ENCODE measurements around the gene SMG9. TPM values are rescaled to one million over a fixed set of nuclear protein-coding genes. Genes with fewer than 3 reads are reported as not detected.

SMG9 gene
- total and polyA plus RNA-seq, 5 experiments from 2014 or later = 3.4 to 51.9 (median 8.3) TPM

DNA sequence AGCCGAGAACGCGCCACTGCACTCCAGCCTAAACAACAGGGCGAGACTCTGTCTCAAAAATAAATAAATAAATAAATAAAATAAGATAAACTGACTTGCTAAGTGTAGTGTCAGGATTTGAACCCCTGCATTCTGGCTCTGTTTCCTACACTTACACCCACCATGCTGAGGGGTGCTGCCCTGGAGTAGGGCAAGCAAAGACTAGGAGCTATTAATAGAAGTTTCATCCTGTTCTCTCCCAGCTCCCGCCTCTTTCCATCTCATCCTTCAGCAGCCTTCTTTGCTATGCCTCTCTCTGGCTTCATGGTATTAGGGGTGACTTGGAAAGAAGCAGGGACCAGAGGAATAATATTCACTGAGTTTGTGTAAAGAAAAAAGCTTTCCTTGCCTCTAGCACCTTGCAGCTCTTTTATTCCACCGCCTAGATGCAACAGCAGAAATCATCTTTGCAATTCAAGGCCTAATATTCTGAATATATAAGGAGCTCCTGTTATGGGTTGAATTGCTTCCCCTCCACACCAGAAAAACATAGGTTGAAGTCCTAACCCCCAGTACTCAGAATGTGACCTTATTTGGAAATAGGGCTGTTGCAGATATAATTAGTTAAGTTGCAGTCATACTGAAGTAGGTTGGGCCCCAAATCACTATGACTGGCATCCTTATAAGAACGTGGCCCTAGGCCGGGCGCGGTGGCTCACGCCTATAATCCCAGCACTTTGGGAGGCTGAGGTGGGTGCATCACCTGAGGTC is 76.1 kb downstream of the SMG9 start:
- Mint-ChIP-seq H3K27me3 (peaks cover 0 to 3% (median 0%) of the 10 kb centered on the region in 5 donors), H3K4me3 (no peak overlapping the region), H3K9me3 (no peaks in the 10 kb centered on the region), H3K27ac (no peak overlapping the region), H3K4me1 (peaks cover 0 to 6% (median 3%) of the 10 kb centered on the region in 4 donors), H3K36me3 (no peaks in the 10 kb centered on the region)
- ATAC-seq = no peak
- POLR2A ChIA-PET = no interaction called here
- no peak for DNase-seq

Other genes starting within 250 kb of the SMG9 start
- gene ETHE1, start 227.8 kb downstream of the SMG9 start, total RNA-seq = 10 to 100 TPM; 23.9 to 24.8 TPM
- 10 to 100 TPM; 62.0 to 78.7 (median 64.5) TPM for gene ETHE1, start 227.8 kb downstream of the SMG9 start, polyA plus RNA-seq
- 1 to 10 TPM; 5.1 to 5.3 TPM for gene ZNF575, start 221.8 kb downstream of the SMG9 start, total RNA-seq
- 1 to 10 TPM; 1.7 to 4.1 (median 3.0) TPM for gene ZNF575, start 221.8 kb downstream of the SMG9 start, polyA plus RNA-seq
- gene XRCC1, start 179.4 kb downstream of the SMG9 start, total RNA-seq = 10 to 100 TPM; 38.2 to 39.0 TPM
- 10 to 100 TPM; 16.8 to 34.6 (median 33.7) TPM for gene XRCC1, start 179.4 kb downstream of the SMG9 start, polyA plus RNA-seq
- gene PINLYP, start 179.2 kb downstream of the SMG9 start, total RNA-seq = 1 to 10 TPM; 2.5 to 2.7 TPM
- 1 to 10 TPM in 2 of 3 donors, under 1 TPM in 1; 0.68 to 2.3 (median 1.7) TPM for gene PINLYP, start 179.2 kb downstream of the SMG9 start, polyA plus RNA-seq
- gene IRGQ, start 158.8 kb downstream of the SMG9 start, total RNA-seq = 10 to 100 TPM; 14.9 to 15.7 TPM
- 1 to 10 TPM in 1 of 3 donors, under 1 TPM in 2; 0.37 to 1.1 (median 0.82) TPM for gene IRGQ, start 158.8 kb downstream of the SMG9 start, polyA plus RNA-seq
- 10 to 100 TPM; 17.1 to 17.8 TPM for gene ZNF576, start 158.4 kb downstream of the SMG9 start, total RNA-seq
- 10 to 100 TPM in 1 of 3 donors, 1 to 10 TPM in 2; 6.2 to 10.4 (median 9.3) TPM for gene ZNF576, start 158.4 kb downstream of the SMG9 start, polyA plus RNA-seq
- 1 to 10 TPM; 1.4 TPM for gene SRRM5, start 142.9 kb downstream of the SMG9 start, total RNA-seq
- under 1 TPM in 2 of 3 donors, not detected in 1; 0.08 to 0.94 TPM for gene SRRM5, start 142.9 kb downstream of the SMG9 start, polyA plus RNA-seq
- 10 to 100 TPM; 31.2 to 31.6 TPM for gene ZNF428, start 135.3 kb downstream of the SMG9 start, total RNA-seq
- 10 to 100 TPM; 16.5 to 20.6 (median 18.3) TPM for gene ZNF428, start 135.3 kb downstream of the SMG9 start, polyA plus RNA-seq
- gene CADM4, start 115.1 kb downstream of the SMG9 start, total RNA-seq = under 1 TPM; 0.39 to 0.63 TPM
- not detected for gene CADM4, start 115.1 kb downstream of the SMG9 start, polyA plus RNA-seq
- gene PLAUR, start 84.8 kb downstream of the SMG9 start, total RNA-seq = 1 to 10 TPM; 1.3 to 1.7 TPM
- gene PLAUR, start 84.8 kb downstream of the SMG9 start, polyA plus RNA-seq = 1 to 10 TPM in 1 of 3 donors, under 1 TPM in 1, not detected in 1; 0.71 to 1.6 TPM
- not detected for gene IRGC, start 38.9 kb downstream of the SMG9 start, total RNA-seq
- not detected for gene IRGC, start 38.9 kb downstream of the SMG9 start, polyA plus RNA-seq
- gene KCNN4, start 26.0 kb upstream of the SMG9 start, total RNA-seq = 100 to 1,000 TPM in 1 of 2 experiments, 10 to 100 TPM in 1; 92.9 to 103 TPM
- 10 to 100 TPM in 2 of 3 donors, 1 to 10 TPM in 1; 7.6 to 28.6 (median 11.7) TPM for gene KCNN4, start 26.0 kb upstream of the SMG9 start, polyA plus RNA-seq
- gene LYPD5, start 47.5 kb upstream of the SMG9 start, total RNA-seq = under 1 TPM; 0.60 to 0.69 TPM
- gene LYPD5, start 47.5 kb upstream of the SMG9 start, polyA plus RNA-seq = under 1 TPM in 2 of 3 donors, not detected in 1; 0.07 to 0.72 TPM
- 10 to 100 TPM; 24.2 to 25.8 TPM for gene ZNF283, start 72.4 kb upstream of the SMG9 start, total RNA-seq
- gene ZNF283, start 72.4 kb upstream of the SMG9 start, polyA plus RNA-seq = 1 to 10 TPM; 3.3 to 4.3 (median 3.7) TPM
- gene ZNF404, start 129.0 kb upstream of the SMG9 start, total RNA-seq = 1 to 10 TPM; 8.5 to 9.5 TPM
- 1 to 10 TPM; 1.8 to 4.1 (median 2.8) TPM for gene ZNF404, start 129.0 kb upstream of the SMG9 start, polyA plus RNA-seq
- gene ZNF45, start 180.3 kb upstream of the SMG9 start, total RNA-seq = 10 to 100 TPM; 23.2 to 27.9 TPM
- gene ZNF45, start 180.3 kb upstream of the SMG9 start, polyA plus RNA-seq = 10 to 100 TPM in 2 of 3 donors, 1 to 10 TPM in 1; 6.3 to 16.6 (median 11.1) TPM
- gene ZNF221, start 196.3 kb upstream of the SMG9 start, total RNA-seq = 1 to 10 TPM; 4.5 to 5.6 TPM
- gene ZNF221, start 196.3 kb upstream of the SMG9 start, polyA plus RNA-seq = 1 to 10 TPM in 1 of 3 donors, not detected in 2; 1.6 TPM
- 10 to 100 TPM; 13.2 to 13.7 TPM for gene ZNF155, start 229.2 kb upstream of the SMG9 start, total RNA-seq
- 1 to 10 TPM in 2 of 3 donors, under 1 TPM in 1; 0.58 to 2.3 (median 2.3) TPM for gene ZNF155, start 229.2 kb upstream of the SMG9 start, polyA plus RNA-seq
- 10 to 100 TPM in 1 of 2 experiments, 1 to 10 TPM in 1; 9.9 to 12.0 TPM for gene ZNF230, start 248.0 kb upstream of the SMG9 start, total RNA-seq
- 1 to 10 TPM; 1.9 to 2.5 (median 2.1) TPM for gene ZNF230, start 248.0 kb upstream of the SMG9 start, polyA plus RNA-seq

Data from naive thymus-derived CD8-positive, alpha-beta T cell (primary cell).